ENCODE data around the gene NF2. TPM values are rescaled to one million over a fixed set of nuclear protein-coding genes. Genes with fewer than 3 reads are reported as not detected.

NF2 gene
- total and polyA plus RNA-seq, 2 of the 8 experiments (the other 6 are each of a cell fraction or from before 2014, with no cell fraction given), result 17.6 to 53.6 TPM

GRCh38 chr22:29638678-29639077 lies 35.2 kb downstream of the NF2 start:
- Histone ChIP-seq H3K79me2 (ENCODE audit: control insufficient read depth in 1 of 2, insufficient read depth in 2 of 2, low read length in 2 of 2) (no peaks in the 10 kb centered on the region), H3K79me1 (ENCODE audit: low read depth, low read length) (peaks cover 2% of the 10 kb centered on the region; the same call in 1 of the 2 replicates), H3K4me3 (ENCODE audit: extremely low read depth in 1 of 4, insufficient read depth in 2 of 4, low read depth in 3 of 4, low read length in 4 of 4) (no peak overlapping the region), H3K4me1 (replicated peaks in 1 of 4; ENCODE audit: control insufficient read depth in 3 of 4, insufficient read depth in 4 of 4, low read length in 3 of 4) (no peaks in the 10 kb centered on the region), H3K23ac (ENCODE audit: insufficient read length) (no peak overlapping the region), H2BK5ac (ENCODE audit: low read depth, low read length) (no peak overlapping the region), H3K4me2 (ENCODE audit: insufficient read depth in 1 of 2, low read depth in 2 of 2, low read length in 2 of 2) (no peak overlapping the region), H2BK20ac (ENCODE audit: low read length) (no peak overlapping the region), H3K23me2 (ENCODE audit: low read depth, low read length) (no peaks in the 10 kb centered on the region; the same call in 1 of the 2 replicates), H2BK120ac (replicated peaks; ENCODE audit: low read depth, low read length) (no peak overlapping the region), H4K8ac (ENCODE audit: extremely low read depth, insufficient read depth, low read length) (no peak overlapping the region), H3K14ac (ENCODE audit: insufficient read length) (no peak overlapping the region), H2AK5ac (ENCODE audit: low read depth, low read length) (no peak overlapping the region), H3K27me3 (replicated peaks in 1 of 4; ENCODE audit: control insufficient read depth in 3 of 4, extremely low read depth in 1 of 4, insufficient read depth in 3 of 4, low read length in 3 of 4) (no peaks in the 10 kb centered on the region), H2BK15ac (ENCODE audit: low read length) (no peak overlapping the region), H3K36me3 (ENCODE audit: control insufficient read depth in 2 of 4, insufficient read depth in 4 of 4, low read length in 3 of 4) (peaks cover 0 to 15% (median 8%) of the 10 kb centered on the region in 4 experiments; a peak in 6 of 8 replicates), H4K91ac (replicated peaks; ENCODE audit: insufficient read length, low read length) (no peak overlapping the region), H2BK12ac (ENCODE audit: low read depth, low read length) (no peak overlapping the region), H3K9me3 (ENCODE audit: insufficient read depth in 2 of 2, low read depth in 1 of 2, low read length in 1 of 2) (no peaks in the 10 kb centered on the region), H3K18ac (ENCODE audit: extremely low read depth, low read length) (no peak overlapping the region), H3K9ac (replicated peaks in 1 of 4; ENCODE audit: extremely low read depth in 1 of 4, low read depth in 3 of 4, low read length in 3 of 4) (no peak overlapping the region), H3K4ac (replicated peaks; ENCODE audit: insufficient read length, low read depth, low read length) (no peak overlapping the region), H2AFZ (ENCODE audit: low read length) (no peak overlapping the region), H3K27ac (ENCODE audit: low read depth, low read length) (no peak overlapping the region), H4K5ac (ENCODE audit: insufficient read length, low read depth, low read length) (no peak overlapping the region), H3K56ac (replicated peaks; ENCODE audit: insufficient read length, low read depth, low read length) (no peak overlapping the region), H4K20me1 (replicated peaks in 1 of 2; ENCODE audit: control insufficient read depth in 1 of 2, insufficient read depth in 2 of 2, low read length in 2 of 2) (no peaks in the 10 kb centered on the region)
- CTCF ChIA-PET (ENCODE audit: partially characterized antibody), result interaction anchor here (0.9 to 2.9 kb wide), 4 partner anchors 12 to 19 kb away, joined by 4 to 36 read pairs (median 6); no protein-coding TSS in a partner anchor
- TF ChIP-seq CHD1 (IDR thresholded peaks at IDR 0.05; ENCODE audit: low read depth, low read length), result no peak
- 95% methylated on average over 1 of the region's 1 CpG; no CpG with 5 or more reads in 1 of the 2 experiments for WGBS, 2 experiments (ENCODE audit: extremely low coverage in 1 of 2, insufficient coverage in 1 of 2, insufficient read length in 1 of 2, insufficient replicate concordance in 2 of 2, low coverage in 1 of 2, low lambda C conversion rate in 2 of 2, missing lambda C conversion rate in 1 of 2)
- FAIRE-seq, result no peak
- no peak for DNase-seq (ENCODE audit: low read depth in 1 of 2, low spot score in 2 of 2)
- POLR2A ChIA-PET (ENCODE audit: partially characterized antibody), result no interaction called here
